DLD1 (cell line): ENCODE results near the gene KRT76.

ENCODE experiments used
- in situ Hi-C: cut with HindIII; loops from 2 replicates; pipeline ENCODE4 v1.10.0; 2017; ENCODE audit warnings: low sequenced_read_pairs

KRT76 gene

GRCh38 chr12:52787324-52788191 is 10.4 kb upstream of the KRT76 start:
- in situ Hi-C loops = no loop called here

GRCh38 chr12:52784909-52785308 is 7.8 kb upstream of the KRT76 start:
- in situ Hi-C loops = loop anchor here (5.0 kb wide), 1 partner anchor 78 kb away; no protein-coding TSS in a partner anchor

- in situ Hi-C loops = loop anchor here (5.0 kb wide), 1 partner anchor 76 kb away; no protein-coding TSS in a partner anchor
Measured at GRCh38 chr12:52783563-52784316, 6.6 kb upstream of the KRT76 start.

GRCh38 chr12:52782502-52782901 is 5.4 kb upstream of the KRT76 start:
- in situ Hi-C loops = loop anchor here (5.0 kb wide), 1 partner anchor 75 kb away; no protein-coding TSS in a partner anchor

GRCh38 chr12:52781399-52782082 is 4.4 kb upstream of the KRT76 start:
- in situ Hi-C loops = loop anchor here (5.0 kb wide), 1 partner anchor 74 kb away; no protein-coding TSS in a partner anchor

GRCh38 chr12:52779914-52780313 is 2.8 kb upstream of the KRT76 start:
- in situ Hi-C loops = loop anchor here (5.0 kb wide), 1 partner anchor 73 kb away; no protein-coding TSS in a partner anchor

- in situ Hi-C loops = no loop called here
Measured at GRCh38 chr12:52778833-52779232, 1.7 kb upstream of the KRT76 start.

GRCh38 chr12:52777566-52777965 is 421 bp upstream of the KRT76 start:
- in situ Hi-C loops = no loop called here

GRCh38 chr12:52776435-52776834 is 710 bp downstream of the KRT76 start:
- in situ Hi-C loops = no loop called here

GRCh38 chr12:52774629-52775250 is 2.4 kb downstream of the KRT76 start:
- in situ Hi-C loops = no loop called here

GRCh38 chr12:52772772-52773171 is 4.4 kb downstream of the KRT76 start:
- in situ Hi-C loops = no loop called here

- in situ Hi-C loops = no loop called here
Measured at GRCh38 chr12:52772188-52772587, 5.0 kb downstream of the KRT76 start.

GRCh38 chr12:52771505-52771904 is 5.6 kb downstream of the KRT76 start:
- in situ Hi-C loops = no loop called here

- in situ Hi-C loops = no loop called here
Measured at GRCh38 chr12:52771088-52771487, 6.1 kb downstream of the KRT76 start.

- in situ Hi-C loops = no loop called here
Measured at GRCh38 chr12:52769946-52770345, 7.2 kb downstream of the KRT76 start.

- in situ Hi-C loops = no loop called here
Measured at GRCh38 chr12:52769354-52769753, 7.8 kb downstream of the KRT76 start.

- in situ Hi-C loops = no loop called here
Measured at GRCh38 chr12:52768479-52769200, 8.5 kb downstream of the KRT76 start.

GRCh38 chr12:52767427-52767826 is 9.7 kb downstream of the KRT76 start:
- in situ Hi-C loops = no loop called here

- in situ Hi-C loops = no loop called here
Measured at GRCh38 chr12:52767020-52767379, 10.1 kb downstream of the KRT76 start.

GRCh38 chr12:52766351-52767019 is 10.7 kb downstream of the KRT76 start:
- in situ Hi-C loops = no loop called here
